SIG-M5 (cell line): ENCODE results near the gene ZDHHC3.

Source experiments
- DNase-seq: peaks from one replicate; lab custom pipeline; 2025; lab: John Stamatoyannopoulos, UW

Gene ZDHHC3

DNA sequence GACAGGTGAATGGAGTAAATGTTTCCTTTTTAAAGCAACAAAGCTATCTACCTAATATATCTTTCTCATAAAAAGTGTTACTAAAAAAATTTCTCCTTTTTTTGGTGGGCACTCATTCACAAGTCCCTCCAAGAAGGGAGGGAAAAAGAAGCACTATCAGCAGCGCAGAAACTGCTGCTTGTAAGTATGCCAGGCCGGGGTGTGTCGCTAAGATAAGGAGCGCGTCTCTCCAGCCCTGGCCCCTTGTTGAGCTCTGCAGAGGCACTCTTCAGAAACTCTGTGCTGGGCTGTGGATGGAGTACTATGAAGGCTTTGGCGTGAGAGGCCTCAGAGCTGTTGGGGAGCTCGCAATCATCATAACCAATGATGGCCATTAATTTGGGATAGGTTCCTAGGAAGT, 49.1 kb downstream of the ZDHHC3 start:
- DNase-seq: no peak

- DNase-seq: no peak
These were observed 49.8 kb downstream of the ZDHHC3 start for GRCh38 chr3:44926172-44926571.

DNA sequence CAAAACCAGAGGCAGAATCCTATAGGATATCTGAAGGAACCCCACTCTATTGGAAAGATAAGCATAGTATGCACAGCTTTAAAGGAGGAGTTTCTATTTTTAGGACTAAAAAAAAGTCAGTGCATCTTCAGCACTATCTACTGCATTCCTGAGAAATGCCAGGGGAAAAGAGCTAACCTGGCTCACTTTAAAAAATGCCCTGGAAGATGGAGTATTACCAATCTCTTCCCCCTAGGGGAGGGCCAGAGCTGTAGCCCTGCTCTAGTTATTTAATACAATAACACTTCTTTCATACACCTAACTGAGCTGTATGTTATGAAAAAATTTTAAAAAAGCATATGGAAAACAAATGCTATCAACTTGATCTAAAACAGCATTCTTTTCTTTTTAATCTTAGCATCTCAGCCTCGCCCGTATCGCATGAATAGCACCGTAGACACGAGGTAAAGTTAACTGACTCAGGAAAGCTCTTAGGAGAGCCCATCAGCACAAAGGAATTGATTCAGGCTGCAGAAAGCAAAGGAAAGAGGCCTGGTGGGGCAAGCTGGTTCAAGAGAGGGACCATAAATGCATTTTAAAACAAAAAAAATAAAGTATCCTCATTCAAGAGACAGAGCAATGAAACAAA, 51.4 kb downstream of the ZDHHC3 start:
- no peak for DNase-seq

DNA sequence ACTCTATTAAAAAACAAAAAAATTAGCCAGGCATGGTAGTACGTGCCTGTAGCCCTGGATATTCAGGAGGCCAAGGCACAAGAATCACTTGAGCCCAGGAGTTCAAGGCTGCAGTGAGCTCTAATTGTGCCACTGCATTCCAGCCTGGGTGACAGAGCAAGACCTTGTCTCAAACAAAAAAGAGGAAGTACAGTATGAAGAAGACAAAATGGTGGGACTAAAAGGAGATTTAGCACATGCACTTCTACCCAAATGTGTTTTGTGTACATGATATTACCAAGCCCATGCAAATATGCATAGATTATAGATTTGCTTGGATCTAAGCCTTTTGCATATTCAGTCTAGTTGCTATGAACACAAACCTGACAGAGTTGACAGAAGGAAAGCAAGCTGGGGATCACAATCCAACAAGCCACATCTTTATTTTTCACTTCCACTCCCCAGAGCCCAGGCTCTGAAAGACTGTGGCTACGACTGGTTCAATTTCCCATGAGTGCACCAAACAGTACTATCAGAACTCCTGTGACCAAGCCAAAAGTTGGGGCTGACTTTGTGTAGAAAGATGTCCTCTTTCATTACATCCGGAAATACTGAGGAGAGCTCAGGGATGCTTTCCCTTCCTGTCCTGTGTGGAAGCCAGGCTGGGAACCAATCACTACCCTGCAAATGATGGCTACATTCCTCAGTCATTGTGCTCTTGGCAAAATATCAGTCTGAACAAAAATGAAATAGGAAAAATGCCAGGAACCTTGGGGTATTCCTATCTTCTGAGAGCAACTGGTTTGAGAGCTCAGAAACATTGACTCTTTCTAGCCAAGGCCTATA, 52.1 kb downstream of the ZDHHC3 start:
- DNase-seq: no peak

GRCh38 chr3:44920081-44920480, 55.9 kb downstream of the ZDHHC3 start:
- DNase-seq: no peak

DNA sequence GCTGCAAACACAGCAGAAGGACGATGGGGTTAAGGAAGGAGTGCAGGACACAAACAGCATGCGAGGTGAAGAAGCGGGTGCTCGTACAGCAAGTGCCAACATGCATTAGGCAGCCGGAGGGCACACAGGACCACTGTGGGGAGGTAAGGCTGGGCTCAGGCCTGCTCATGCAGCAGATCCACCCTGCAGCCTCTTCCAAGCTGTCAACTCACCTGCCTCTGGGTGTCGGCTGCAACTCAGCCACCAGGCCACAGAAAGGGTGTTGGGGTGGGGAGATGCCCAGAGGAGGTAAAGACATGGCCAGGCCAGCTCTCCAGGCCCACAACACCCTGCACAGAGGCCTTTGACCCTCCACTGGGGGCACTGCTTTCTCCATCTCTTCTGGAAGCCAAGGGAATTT, 57.4 kb downstream of the ZDHHC3 start:
- no peak for DNase-seq

DNA sequence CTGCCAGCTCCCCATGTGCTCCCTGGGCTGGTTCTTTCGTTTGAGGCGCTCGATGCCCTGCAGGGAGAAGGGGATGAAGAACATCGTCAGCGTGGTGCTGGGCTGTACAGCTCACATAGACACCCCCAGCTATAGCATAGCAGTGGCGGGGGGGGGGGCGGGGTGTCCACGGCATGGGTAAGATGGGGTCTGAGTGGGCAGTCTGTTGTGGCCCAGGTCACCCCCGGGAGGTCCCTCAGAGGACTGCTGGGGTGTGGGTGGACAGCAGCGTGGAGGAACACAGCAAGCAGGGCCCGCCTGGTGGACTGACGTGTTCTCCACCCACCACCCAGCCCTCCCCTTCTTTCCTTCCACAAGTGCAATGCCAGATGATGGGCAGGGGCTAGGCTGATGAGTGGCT, 57.9 kb downstream of the ZDHHC3 start:
- DNase-seq: no peak

GRCh38 chr3:44915702-44916438, 60.1 kb downstream of the ZDHHC3 start:
- no peak for DNase-seq

- no peak for DNase-seq
These were observed 61.0 kb downstream of the ZDHHC3 start for GRCh38 chr3:44914936-44915335.

DNA sequence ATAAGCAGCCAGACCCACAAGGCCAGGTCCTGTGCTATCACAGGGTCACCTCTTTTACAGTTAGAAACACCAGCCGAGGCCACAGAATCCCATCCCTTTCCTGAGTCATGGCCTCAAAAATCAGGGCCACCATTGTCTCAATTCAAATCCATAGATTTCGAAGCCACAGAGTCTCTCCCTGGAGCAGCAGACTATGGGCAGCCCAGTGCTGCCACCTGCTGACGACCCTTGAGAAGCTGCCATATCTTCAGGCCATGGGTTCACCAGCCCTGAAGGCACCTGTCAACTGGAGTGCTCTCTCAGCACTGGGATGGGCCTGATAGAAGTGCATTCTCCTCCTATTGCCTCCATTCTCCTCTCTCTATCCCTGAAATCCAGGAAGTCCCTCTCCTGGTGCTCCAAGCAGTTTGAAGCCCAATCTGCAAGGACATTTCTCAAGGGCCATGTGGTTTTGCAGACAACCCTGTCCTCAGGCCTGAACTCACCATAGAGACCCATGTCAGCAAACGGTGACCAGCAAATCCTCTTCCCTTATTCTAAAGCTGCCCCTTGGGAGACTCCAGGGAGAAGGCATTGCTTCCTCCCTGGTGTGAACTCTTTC, 62.0 kb downstream of the ZDHHC3 start:
- no peak for DNase-seq

DNA sequence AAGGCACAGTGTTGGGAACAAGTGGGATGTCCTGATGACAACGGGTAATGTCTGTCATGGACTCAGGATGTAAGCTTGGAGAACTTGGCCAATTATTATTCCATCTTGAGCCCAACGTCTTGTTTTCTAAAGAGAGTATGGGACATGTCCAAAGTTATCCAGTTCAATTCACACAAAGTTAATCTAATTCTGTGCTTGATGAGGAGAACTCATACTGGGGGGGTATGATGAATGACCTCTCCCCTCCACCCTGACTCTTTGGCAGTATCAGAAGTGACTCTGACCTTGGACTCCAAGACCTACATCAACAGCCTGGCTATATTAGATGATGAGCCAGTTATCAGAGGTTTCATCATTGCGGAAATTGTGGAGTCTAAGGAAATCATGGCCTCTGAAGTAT, 65.3 kb downstream of the ZDHHC3 start:
- DNase-seq: no peak

DNA sequence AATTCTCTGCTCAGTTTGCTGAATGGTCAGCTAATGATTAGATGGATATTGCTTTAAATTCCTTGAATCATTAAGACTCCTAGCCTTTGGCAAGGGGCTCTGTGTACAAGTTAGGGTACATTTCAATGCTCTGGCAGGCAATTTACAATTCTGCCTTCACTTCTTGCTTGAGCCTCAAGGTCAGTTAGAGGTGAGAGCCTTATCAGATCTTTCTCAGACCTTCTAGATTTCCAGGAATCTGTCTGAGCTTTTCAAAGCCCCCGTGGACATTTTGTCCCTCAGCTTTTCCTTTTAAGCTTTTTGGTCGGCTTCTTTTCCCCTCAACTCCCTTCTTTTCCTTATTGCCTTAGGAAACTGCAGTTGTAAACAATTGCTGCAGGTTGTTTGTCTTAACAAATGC, 66.9 kb downstream of the ZDHHC3 start:
- DNase-seq: no peak

GRCh38 chr3:44907612-44908011, 68.4 kb downstream of the ZDHHC3 start:
- DNase-seq: no peak

GRCh38 chr3:44906997-44907396, 69.0 kb downstream of the ZDHHC3 start:
- no peak for DNase-seq

- no peak for DNase-seq
These were observed 70.4 kb downstream of the ZDHHC3 start for GRCh38 chr3:44905446-44906157.

DNA sequence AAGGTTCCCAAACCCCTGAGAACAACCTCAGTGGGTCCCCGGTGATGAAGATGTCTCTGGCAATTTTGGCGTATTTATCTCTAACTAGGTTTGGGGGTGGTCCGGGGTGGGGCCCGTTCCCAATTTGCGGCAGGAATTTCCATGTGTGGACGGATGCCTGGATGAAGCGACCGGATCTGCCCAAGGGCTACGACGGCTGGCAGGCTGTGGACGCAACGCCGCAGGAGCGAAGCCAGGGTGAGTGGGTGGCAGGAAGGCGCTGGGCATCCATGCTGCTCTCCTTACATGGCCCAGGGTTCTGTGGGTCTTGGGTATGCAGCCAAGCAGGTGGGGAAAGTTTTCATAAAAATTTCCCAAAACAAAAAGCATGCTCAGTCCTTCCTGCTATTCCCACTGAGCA, 72.2 kb downstream of the ZDHHC3 start:
- DNase-seq: no peak

DNA sequence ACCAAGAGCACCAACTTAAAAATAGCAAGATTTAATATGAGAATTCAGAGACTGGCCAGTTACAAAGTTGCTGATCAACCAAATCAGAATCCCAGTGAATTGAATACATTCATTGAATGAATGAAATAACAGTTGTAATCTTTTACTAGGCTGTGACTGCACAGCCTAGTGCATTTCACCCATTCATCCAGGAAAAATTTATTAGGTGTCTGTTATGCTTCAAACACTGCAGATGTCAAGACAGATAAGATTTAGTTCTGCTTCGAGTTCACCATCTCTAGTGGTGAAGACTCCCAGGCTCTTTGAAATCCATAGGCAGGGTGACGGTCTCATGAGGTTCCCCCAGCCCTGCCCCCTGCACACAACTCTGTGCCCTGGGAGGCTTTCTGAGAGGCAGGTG, 72.7 kb downstream of the ZDHHC3 start:
- DNase-seq: no peak

- DNase-seq: no peak
These were observed 73.3 kb downstream of the ZDHHC3 start for GRCh38 chr3:44902628-44903027.

- DNase-seq: no peak
These were observed 76.1 kb downstream of the ZDHHC3 start for GRCh38 chr3:44899683-44900367.

DNA sequence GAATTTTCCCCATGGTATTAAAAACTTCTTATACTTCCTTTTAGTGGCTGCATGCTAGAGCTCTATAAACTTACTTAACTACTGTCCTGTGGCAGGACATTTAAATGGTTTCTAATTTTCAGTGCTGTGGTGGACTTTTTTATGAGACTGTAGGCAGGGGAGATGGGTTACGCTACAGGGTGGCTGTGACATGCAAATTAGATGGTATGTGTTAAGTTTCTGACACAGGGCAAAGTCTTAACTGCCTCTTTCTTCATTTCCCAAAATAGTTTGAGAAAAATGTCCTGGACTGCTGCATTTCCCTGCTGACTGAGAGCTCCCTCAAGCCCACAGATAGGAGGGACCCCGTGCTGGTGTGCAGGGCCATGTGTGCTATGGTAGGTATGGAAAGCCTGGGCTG, 79.5 kb downstream of the ZDHHC3 start:
- DNase-seq: no peak

- DNase-seq: no peak
These were observed 81.5 kb downstream of the ZDHHC3 start for GRCh38 chr3:44894485-44894884.
